Ovary (tissue), 9 donors: ENCODE measurements around the gene MAP7. TPM values are rescaled to one million over a fixed set of nuclear protein-coding genes. Genes with fewer than 3 reads are reported as not detected.

Experiments
- DNase-seq, 5 donors: peaks; one replicate each; pipeline ENCODE4 v3.0.0-alpha.2; 2019 to 2020
- H3K27ac ChIP-seq, 2 donors: fragments of 200-600 bp; one replicate each; pipeline versions ENCODE4 v1.5.1 to v1.8.0; 2019 to 2022
- H3K27me3 ChIP-seq: fragments of 200-600 bp; one replicate; pipeline ENCODE4 v1.8.0; 2022
- H3K36me3 ChIP-seq: fragments of 200-600 bp; sonication (generic); one replicate; pipeline ENCODE4 v1.5.1; 2019
- H3K4me1 ChIP-seq: one replicate; pipeline ENCODE4 v1.8.1; 2013; ENCODE audit warnings: mild to moderate bottlenecking, moderate library complexity; ENCODE audit not compliant: insufficient read depth
- H3K4me3 ChIP-seq: fragments of 200-600 bp; sonication (generic); one replicate; pipeline ENCODE4 v1.5.1; 2017
- H3K9me3 ChIP-seq, 2 donors: fragments of 200-600 bp in 1 of 2; sonication (generic) in 1 of 2; one replicate each; pipeline versions ENCODE4 v1.5.1 to v1.8.1; 2013 to 2019; ENCODE audit warnings: mild to moderate bottlenecking in 1 of 2, moderate library complexity in 1 of 2
- CTCF ChIP-seq, 3 donors: fragments of 450-650 bp in 2 of 3; fragments of 200-600 bp in 1 of 3; IDR thresholded peaks; one replicate each; pipeline versions ENCODE4 v1.5.1 to v1.8.0; 2016 to 2022; ENCODE audit warnings: antibody characterized with exemption in 3 of 3, mild to moderate bottlenecking in 1 of 3
- EP300 ChIP-seq: sonication (generic); formaldehyde crosslinking; IDR thresholded peaks from one replicate; pipeline ENCODE4 v1.6.1; 2017; ENCODE audit warnings: antibody characterized with exemption
- POLR2A ChIP-seq: fragments of 450-650 bp; IDR thresholded peaks from one replicate; pipeline ENCODE4 v1.6.1; 2017; ENCODE audit warnings: antibody characterized with exemption, mild to moderate bottlenecking, moderate library complexity
- WGBS, 3 donors: extraction: QIAGEN DNeasy Blood & Tissue Kit in 1 of 3; methylation state at CpG; one replicate each; pipeline versions ENCODE4 v1.1.5 to v1.1.7; 2013 to 2017; 5-methylcytosine and 5-hydroxymethylcytosine counted together
- intact Hi-C, 4 donors: fragments of 100-400 bp; cut with DNase I; formaldehyde crosslinking; loops; one replicate each; pipeline versions ENCODE4 v1.11.0 to v1.15.1; 2022 to 2023
- polyA plus RNA-seq, 2 donors: library from polyadenylated mRNA; stranded (reverse); fragments of 200-250 nt in 1 of 2; fragments of 350-450 nt in 1 of 2; fragmentation: Illumina TruSeq in 1 of 2; extraction: RNeasy Lipid Tissue Mini Kit (QIAGEN cat#74804) in 1 of 2; gene quantifications; one replicate each; pipeline ENCODE4 v1.2.3, GENCODE V29; 2013 to 2014
- total RNA-seq, 7 donors: library from RNA; depleted of rRNA in 2 of 7; stranded (reverse); fragments of >200 nt in 2 of 7; fragmentation: NEBNext Ultra II Directional in 3 of 7; extraction: Animal tissue kit (Norgen Biotek cat#: 25700) in 3 of 7; gene quantifications; one replicate each; pipeline versions ENCODE4 v1.1.0 to v1.2.4, GENCODE V29; 2016 to 2023
- donor health status: DM: no; HTN: no; CAD: no; lungs with moderate emphysema.
- donor health status: DM: no; HTN: no; CAD: no.
- donor health status: Bipolar disorder and iron deficiency.
- donor health status: DM: yes; HTN: yes; CAD: no.
- donor health status: DM: no; HTN: no; CAD: no.
- donor health status: DM: yes; HTN: yes; CAD: no.

Gene MAP7
- total and polyA plus RNA-seq, 9 donors = 1.2 to 13.0 (median 3.6) TPM

GRCh38 chr6:136527831-136528230 is 22.4 kb downstream of the MAP7 start:
- intact Hi-C loops = no loop called here
- WGBS, 3 donors = 69 to 76% (median 74%) methylated on average over 6 of the region's 6 CpGs

GRCh38 chr6:136526937-136527336 is 23.3 kb downstream of the MAP7 start:
- Histone ChIP-seq H3K9me3 (no peaks in the 10 kb centered on the region), H3K36me3 (no peaks in the 10 kb centered on the region), H3K4me3 (no peak overlapping the region), H3K4me1 (peaks cover 7% of the 10 kb centered on the region), H3K27ac (no peak overlapping the region), H3K27me3 (no peaks in the 10 kb centered on the region)
- TF ChIP-seq EP300 = no peak
- no peak for TF ChIP-seq CTCF (IDR thresholded peaks at IDR 0.05)
- TF ChIP-seq POLR2A = no peak
- intact Hi-C loops = no loop called here
- no peak for DNase-seq
- 14 to 21% (median 17%) methylated on average over 4 of the region's 4 CpGs for WGBS, 3 donors

More at GRCh38 chr6:136527831-136528230, 22.4 kb downstream of the MAP7 start:
- no peaks in the 10 kb centered on the region for H3K36me3 ChIP-seq
- H3K4me3 ChIP-seq = no peak overlapping the region
- peaks cover 7% of the 10 kb centered on the region for H3K4me1 ChIP-seq
- DNase-seq = no peak
- H3K27ac ChIP-seq = no peak overlapping the region
- no peaks in the 10 kb centered on the region for H3K27me3 ChIP-seq
- TF ChIP-seq POLR2A (no peak), EP300 (no peak), CTCF (IDR thresholded peaks at IDR 0.05) (no peak)
- H3K9me3 ChIP-seq = no peaks in the 10 kb centered on the region

GRCh38 chr6:136526196-136526930 is 23.9 kb downstream of the MAP7 start:
- H3K9me3 ChIP-seq = no peaks in the 10 kb centered on the region
- peak; percentile 25 to 62 (median 49) for DNase-seq
- H3K4me1 ChIP-seq = peaks cover 7% of the 10 kb centered on the region
- H3K36me3 ChIP-seq = no peaks in the 10 kb centered on the region
- WGBS, 3 donors = 19 to 25% (median 21%) methylated on average over 16 of the region's 16 CpGs
- H3K4me3 ChIP-seq = no peak overlapping the region
- H3K27me3 ChIP-seq = no peaks in the 10 kb centered on the region
- H3K27ac ChIP-seq = no peak overlapping the region
- TF ChIP-seq CTCF (IDR thresholded peaks at IDR 0.05) (no peak), EP300 (no peak), POLR2A (no peak)
- intact Hi-C loops = no loop called here

GRCh38 chr6:136525586-136526195 is 24.5 kb downstream of the MAP7 start:
- intact Hi-C loops = no loop called here
- no peak for DNase-seq
- no peak overlapping the region for H3K4me3 ChIP-seq
- TF ChIP-seq EP300 (no peak), CTCF (IDR thresholded peaks at IDR 0.05) (no peak)
- H3K27ac ChIP-seq = no peak overlapping the region
- peaks cover 7% of the 10 kb centered on the region for H3K4me1 ChIP-seq
- no peaks in the 10 kb centered on the region for H3K27me3 ChIP-seq
- H3K9me3 ChIP-seq = no peaks in the 10 kb centered on the region
- no peaks in the 10 kb centered on the region for H3K36me3 ChIP-seq
- WGBS, 3 donors = 62 to 64% (median 62%) methylated on average over 8 of the region's 8 CpGs
